ENCODE data around the gene FIG4. TPM values are rescaled to one million over a fixed set of nuclear protein-coding genes. Genes with fewer than 3 reads are reported as not detected.

Gene FIG4
- total and polyA plus RNA-seq, 12 donors = 9.2 to 25.4 (median 17.8) TPM

DNA sequence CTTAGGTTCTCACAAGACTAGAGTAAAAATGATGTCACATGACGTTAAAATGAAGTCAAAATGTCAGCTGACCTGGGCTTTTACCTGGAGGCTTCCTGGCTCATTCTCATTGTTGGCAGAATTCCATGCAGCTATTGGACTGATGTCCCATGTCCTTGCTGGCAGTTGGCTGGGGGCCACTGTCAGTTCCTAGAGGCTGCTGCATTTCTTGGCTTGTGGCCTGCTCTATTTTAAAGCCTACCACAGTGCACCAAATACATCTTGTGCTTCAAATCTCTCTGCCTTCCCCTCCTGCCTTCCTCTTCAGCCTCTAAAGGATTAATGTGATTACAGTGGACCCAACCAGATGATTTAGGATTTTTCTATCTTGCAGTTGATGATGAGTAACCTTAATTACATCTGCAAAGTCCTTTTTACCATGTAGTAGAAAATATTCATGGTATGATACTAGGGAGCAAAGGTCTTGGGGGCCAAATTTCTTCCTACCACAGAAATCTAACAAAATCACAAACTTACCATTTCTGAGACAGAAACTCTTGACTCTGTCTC, 81.9 kb downstream of the FIG4 start:
- Histone ChIP-seq H3K36me3 (replicated peaks in 1 of 2) (no peaks in the 10 kb centered on the region), H3K4me1 (replicated peaks in 1 of 2) (peaks cover 4 to 17% of the 10 kb centered on the region in 2 donors), H3K9me3 (replicated peaks in 1 of 3) (no peaks in the 10 kb centered on the region), H3K27ac (no peak overlapping the region), H3K27me3 (no peaks in the 10 kb centered on the region), H3K4me3 (no peak overlapping the region)
- intact Hi-C loops (cut with DNase I) = no loop called here
- no peak for TF ChIP-seq POLR2A (IDR thresholded peaks at IDR 0.05)
- TF ChIP-seq, protein P1, sequence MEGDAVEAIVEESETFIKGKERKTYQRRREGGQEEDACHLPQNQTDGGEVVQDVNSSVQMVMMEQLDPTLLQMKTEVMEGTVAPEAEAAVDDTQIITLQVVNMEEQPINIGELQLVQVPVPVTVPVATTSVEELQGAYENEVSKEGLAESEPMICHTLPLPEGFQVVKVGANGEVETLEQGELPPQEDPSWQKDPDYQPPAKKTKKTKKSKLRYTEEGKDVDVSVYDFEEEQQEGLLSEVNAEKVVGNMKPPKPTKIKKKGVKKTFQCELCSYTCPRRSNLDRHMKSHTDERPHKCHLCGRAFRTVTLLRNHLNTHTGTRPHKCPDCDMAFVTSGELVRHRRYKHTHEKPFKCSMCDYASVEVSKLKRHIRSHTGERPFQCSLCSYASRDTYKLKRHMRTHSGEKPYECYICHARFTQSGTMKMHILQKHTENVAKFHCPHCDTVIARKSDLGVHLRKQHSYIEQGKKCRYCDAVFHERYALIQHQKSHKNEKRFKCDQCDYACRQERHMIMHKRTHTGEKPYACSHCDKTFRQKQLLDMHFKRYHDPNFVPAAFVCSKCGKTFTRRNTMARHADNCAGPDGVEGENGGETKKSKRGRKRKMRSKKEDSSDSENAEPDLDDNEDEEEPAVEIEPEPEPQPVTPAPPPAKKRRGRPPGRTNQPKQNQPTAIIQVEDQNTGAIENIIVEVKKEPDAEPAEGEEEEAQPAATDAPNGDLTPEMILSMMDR (IDR thresholded peaks at IDR 0.05) = no peak
- 59 to 83% (median 71%) methylated on average over 1 of the region's 1 CpG for WGBS, 4 donors
- DNase-seq = peak; percentile 27 to 63 (median 29)

- Histone ChIP-seq H3K27me3 (no peaks in the 10 kb centered on the region), H3K9me3 (replicated peaks in 1 of 3) (no peaks in the 10 kb centered on the region), H3K4me1 (replicated peaks in 1 of 2) (no peaks in the 10 kb centered on the region), H3K4me3 (no peak overlapping the region), H3K27ac (no peak overlapping the region), H3K36me3 (replicated peaks in 1 of 2) (no peaks in the 10 kb centered on the region)
- intact Hi-C loops (cut with DNase I) = loop anchor here in 1 of 2 donors (10.0 kb wide), 1 partner anchor 76 kb away; no protein-coding TSS in a partner anchor
- TF ChIP-seq, protein P1 (IDR thresholded peaks at IDR 0.05) = no peak
- no peak for TF ChIP-seq POLR2A (IDR thresholded peaks at IDR 0.05)
- WGBS, 4 donors = 93 to 100% (median 96%) methylated on average over 1 of the region's 1 CpG
- DNase-seq = no peak
Observed at GRCh38 chr6:109781001-109781400, 89.9 kb downstream of the FIG4 start.

DNA sequence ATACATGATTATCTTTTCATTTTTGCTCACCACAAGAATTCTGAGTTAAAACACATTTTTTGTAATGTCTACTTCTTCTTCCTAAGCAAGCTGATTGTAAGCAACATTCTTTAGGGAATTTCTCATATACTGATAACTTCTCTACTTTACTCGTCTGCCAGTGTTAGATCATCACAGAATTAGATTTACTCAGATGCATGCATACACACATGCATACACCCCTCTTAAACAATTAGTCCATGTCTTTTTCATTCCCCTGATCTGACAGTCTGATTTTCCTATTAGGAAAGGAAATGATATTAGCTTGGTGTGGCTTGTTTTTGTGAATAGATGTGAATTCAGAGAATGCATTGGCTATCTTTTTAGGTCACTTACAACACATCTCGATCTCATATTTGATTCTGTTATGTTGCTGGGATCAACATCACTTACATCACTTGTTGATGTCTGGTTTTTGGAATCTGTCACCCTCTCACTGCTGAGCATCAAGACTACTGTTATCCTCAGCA, 91.4 kb downstream of the FIG4 start:
- H3K4me1 ChIP-seq (replicated peaks in 1 of 2) = no peaks in the 10 kb centered on the region
- 74 to 82% (median 78%) methylated on average over 2 of the region's 2 CpGs for WGBS, 4 donors
- no peak for DNase-seq
- no peak overlapping the region for H3K27ac ChIP-seq
- intact Hi-C loops (cut with DNase I) = loop anchor here in 1 of 2 donors (10.0 kb wide), 1 partner anchor 78 kb away; no protein-coding TSS in a partner anchor
- no peak for TF ChIP-seq POLR2A (IDR thresholded peaks at IDR 0.05)
- TF ChIP-seq, protein P1 (IDR thresholded peaks at IDR 0.05) = no peak
- no peaks in the 10 kb centered on the region for H3K36me3 ChIP-seq (replicated peaks in 1 of 2)
- H3K4me3 ChIP-seq = no peak overlapping the region
- no peaks in the 10 kb centered on the region for H3K9me3 ChIP-seq (replicated peaks in 1 of 3)
- no peaks in the 10 kb centered on the region for H3K27me3 ChIP-seq

GRCh38 chr6:109783250-109783986, 92.3 kb downstream of the FIG4 start:
- intact Hi-C loops (cut with DNase I) = loop anchor here in 1 of 2 donors (10.0 kb wide), 1 partner anchor 79 kb away; no protein-coding TSS in a partner anchor
- H3K9me3 ChIP-seq (replicated peaks in 1 of 3) = no peaks in the 10 kb centered on the region
- no peaks in the 10 kb centered on the region for H3K27me3 ChIP-seq
- DNase-seq = peak in 2 of 7 donors; percentile 34 to 54
- H3K4me1 ChIP-seq (replicated peaks in 1 of 2) = no peaks in the 10 kb centered on the region
- no peak for TF ChIP-seq POLR2A (IDR thresholded peaks at IDR 0.05)
- TF ChIP-seq, protein P1 (IDR thresholded peaks at IDR 0.05) = peak in 4 of 6 experiments; percentile 6 to 37 (median 22)
- H3K36me3 ChIP-seq (replicated peaks in 1 of 2) = no peaks in the 10 kb centered on the region
- no peak overlapping the region for H3K4me3 ChIP-seq
- no peak overlapping the region for H3K27ac ChIP-seq
- 83 to 87% (median 84%) methylated on average over 4 of the region's 4 CpGs for WGBS, 4 donors
